Lung (tissue), 12 donors: ENCODE data around the gene IQCH. TPM values are rescaled to one million over a fixed set of nuclear protein-coding genes. Genes with fewer than 3 reads are reported as not detected.

Source experiments
- ATAC-seq: fragments of 200-7000 bp; cut with Tn5 transposase; one replicate; pipeline ENCODE4 v1.9.1; 2020; ENCODE audit warnings: moderate number of reproducible peaks; ENCODE audit not compliant: insufficient read depth, low FRiP score
- DNase-seq, 3 donors: peaks; one replicate each; pipeline ENCODE4 v3.0.0-alpha.2; 2013 to 2017
- H3K27ac ChIP-seq, 2 donors: one replicate each; pipeline ENCODE4 v1.5.1; 2013; ENCODE audit warnings: mild to moderate bottlenecking in 2 of 2, moderate library complexity in 2 of 2, control low read depth in 1 of 2, inconsistent platforms in 1 of 2, low read depth in 1 of 2, low read length in 1 of 2
- H3K27me3 ChIP-seq, 3 donors: one replicate each; pipeline ENCODE4 v1.5.1; 2013; ENCODE audit warnings: low read length in 2 of 3; ENCODE audit not compliant: control insufficient read depth in 3 of 3, insufficient read depth in 3 of 3
- H3K36me3 ChIP-seq, 4 donors: one replicate each; pipeline ENCODE4 v1.5.1; 2013; ENCODE audit warnings: low read length in 4 of 4, mild to moderate bottlenecking in 1 of 4, moderate library complexity in 1 of 4; ENCODE audit not compliant: control insufficient read depth in 4 of 4, insufficient read depth in 4 of 4
- H3K4me1 ChIP-seq, 5 donors: one replicate each; pipeline ENCODE4 v1.5.1; 2013; ENCODE audit warnings: low read length in 5 of 5, mild to moderate bottlenecking in 2 of 5, moderate library complexity in 1 of 5; ENCODE audit not compliant: control insufficient read depth in 5 of 5, insufficient read depth in 5 of 5
- H3K4me3 ChIP-seq: one replicate; pipeline ENCODE4 v1.5.1; 2013; ENCODE audit warnings: mild to moderate bottlenecking, control low read depth, moderate library complexity
- H3K9ac ChIP-seq, 2 donors: one replicate each; pipeline ENCODE4 v1.5.1; 2013; ENCODE audit warnings: low read length in 2 of 2, control low read depth in 1 of 2; ENCODE audit not compliant: insufficient read depth in 1 of 2
- H3K9me3 ChIP-seq, 4 donors: one replicate each; pipeline ENCODE4 v1.5.1; 2013; ENCODE audit warnings: low read length in 3 of 4, mild to moderate bottlenecking in 1 of 4, moderate library complexity in 1 of 4; ENCODE audit not compliant: control insufficient read depth in 4 of 4, insufficient read depth in 3 of 4
- WGBS, 2 donors: extraction: QIAGEN DNeasy Blood & Tissue Kit; methylation state at CpG; one replicate each; pipeline ENCODE4 v1.1.7; 2013; 5-methylcytosine and 5-hydroxymethylcytosine counted together
- polyA plus RNA-seq, 2 donors: library from polyadenylated mRNA; stranded (reverse); fragments of 200-250 nt; gene quantifications; one replicate each; pipeline ENCODE4 v1.2.1, GENCODE V29; 2013
- total RNA-seq, 2 donors: library from RNA; depleted of rRNA in 1 of 2; stranded (reverse); fragments of >200 nt in 1 of 2; gene quantifications; one replicate each; pipeline ENCODE4 v1.2.1, GENCODE V29; 2014 to 2021
- TF ChIP-seq, protein P1 (sequence below): IDR thresholded peaks from 2 replicates; pipeline ENCODE4 v1.5.1; 2012; ENCODE audit warnings: mild to moderate bottlenecking; ENCODE audit errors: control extremely low read depth, extremely low read depth
- donor health status: control.
- donor health status: control.
- donor health status: Bipolar disorder and iron deficiency.
- donor health status: healthy.
- donor health status: DM: yes; HTN: yes; CAD: no.

Gene IQCH
- total and polyA plus RNA-seq, 4 donors: 1.1 to 10.5 (median 4.5) TPM

DNA sequence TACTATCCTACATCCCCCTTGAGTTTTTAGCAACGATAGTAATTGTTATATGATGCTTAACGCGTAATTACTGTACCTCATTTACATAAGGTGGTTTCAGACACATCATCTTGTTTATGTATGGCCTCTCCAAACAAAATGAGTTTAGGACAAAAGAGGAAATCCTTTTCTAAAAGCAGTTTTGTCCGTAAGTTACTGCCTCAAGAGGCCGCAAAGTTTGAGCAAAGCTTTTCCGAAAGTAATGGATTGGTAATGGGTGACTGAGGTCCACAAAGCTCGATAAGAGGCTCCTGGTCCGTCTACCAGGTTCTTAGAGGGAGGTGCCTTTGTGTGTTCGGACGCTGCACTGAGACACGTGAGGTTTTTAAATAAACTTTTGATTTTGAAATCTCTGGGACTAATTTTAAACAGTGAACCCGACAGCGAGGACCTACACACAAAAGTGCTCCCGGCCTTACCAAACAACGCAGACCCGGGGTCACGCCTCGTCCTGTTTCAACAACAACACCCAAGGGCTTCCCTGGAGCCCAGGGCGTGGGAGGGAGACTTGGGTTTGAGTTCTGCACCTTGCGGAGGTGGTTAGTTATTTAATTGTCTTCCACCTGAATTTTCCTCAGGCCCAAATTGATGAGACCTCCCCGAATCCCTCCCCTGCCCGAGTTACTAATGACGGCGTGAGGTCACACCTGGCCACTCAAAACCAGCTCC is 265.9 kb downstream of the IQCH start:
- Histone ChIP-seq H3K27ac (peak overlapping the region; percentile 86 to 99), H3K9ac (peak overlapping the region; percentile 57 to 70), H3K4me1 (peaks cover 0 to 15% (median 3%) of the 10 kb centered on the region in 5 donors), H3K4me3 (peak overlapping the region; percentile 78), H3K9me3 (no peaks in the 10 kb centered on the region), H3K36me3 (peaks cover 0 to 4% (median 1%) of the 10 kb centered on the region in 4 donors), H3K27me3 (no peaks in the 10 kb centered on the region)
- ATAC-seq: no peak
- no peak for DNase-seq
- WGBS, 2 donors: 12 to 14% methylated on average over 24 of the region's 24 CpGs
- TF ChIP-seq, protein P1, sequence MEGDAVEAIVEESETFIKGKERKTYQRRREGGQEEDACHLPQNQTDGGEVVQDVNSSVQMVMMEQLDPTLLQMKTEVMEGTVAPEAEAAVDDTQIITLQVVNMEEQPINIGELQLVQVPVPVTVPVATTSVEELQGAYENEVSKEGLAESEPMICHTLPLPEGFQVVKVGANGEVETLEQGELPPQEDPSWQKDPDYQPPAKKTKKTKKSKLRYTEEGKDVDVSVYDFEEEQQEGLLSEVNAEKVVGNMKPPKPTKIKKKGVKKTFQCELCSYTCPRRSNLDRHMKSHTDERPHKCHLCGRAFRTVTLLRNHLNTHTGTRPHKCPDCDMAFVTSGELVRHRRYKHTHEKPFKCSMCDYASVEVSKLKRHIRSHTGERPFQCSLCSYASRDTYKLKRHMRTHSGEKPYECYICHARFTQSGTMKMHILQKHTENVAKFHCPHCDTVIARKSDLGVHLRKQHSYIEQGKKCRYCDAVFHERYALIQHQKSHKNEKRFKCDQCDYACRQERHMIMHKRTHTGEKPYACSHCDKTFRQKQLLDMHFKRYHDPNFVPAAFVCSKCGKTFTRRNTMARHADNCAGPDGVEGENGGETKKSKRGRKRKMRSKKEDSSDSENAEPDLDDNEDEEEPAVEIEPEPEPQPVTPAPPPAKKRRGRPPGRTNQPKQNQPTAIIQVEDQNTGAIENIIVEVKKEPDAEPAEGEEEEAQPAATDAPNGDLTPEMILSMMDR: no peak

DNA sequence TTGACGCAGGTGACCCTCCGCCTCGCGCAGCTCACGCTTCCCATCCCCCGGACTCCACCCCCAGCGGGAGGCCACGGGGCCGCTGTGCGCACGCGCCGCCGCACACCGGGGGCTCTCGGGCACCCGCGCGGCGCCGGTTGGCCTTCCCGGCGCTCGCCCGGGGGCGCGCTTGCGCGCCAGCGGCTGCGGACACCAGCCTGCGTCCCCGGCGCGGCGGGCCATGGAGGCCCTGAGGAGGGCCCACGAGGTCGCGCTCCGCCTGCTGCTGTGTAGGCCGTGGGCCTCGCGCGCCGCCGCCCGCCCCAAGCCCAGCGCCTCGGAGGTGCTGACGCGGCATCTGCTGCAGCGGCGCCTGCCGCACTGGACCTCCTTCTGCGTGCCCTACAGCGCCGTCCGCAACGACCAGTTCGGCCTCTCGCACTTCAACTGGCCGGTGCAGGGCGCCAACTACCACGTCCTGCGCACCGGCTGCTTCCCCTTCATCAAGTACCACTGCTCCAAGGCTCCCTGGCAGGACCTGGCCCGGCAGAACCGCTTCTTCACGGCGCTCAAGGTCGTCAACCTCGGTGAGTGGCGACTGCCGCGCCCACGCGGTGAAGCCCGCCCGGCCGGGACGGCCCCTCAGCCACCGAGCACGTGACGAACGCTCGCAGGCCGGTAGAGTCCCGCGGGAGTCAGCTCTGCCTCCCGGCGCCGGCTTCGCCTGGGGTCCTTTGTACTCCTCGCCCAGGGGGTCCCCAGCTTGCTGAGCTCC is 266.6 kb downstream of the IQCH start, which contains the start of gene C15orf61:
Gene C15orf61, plus strand, starts transcription at position 103 of the 754 bp plus-strand sequence. Its CDS starts 118 bp downstream, at position 221.
- no peaks in the 10 kb centered on the region for H3K9me3 ChIP-seq
- H3K9ac ChIP-seq: peak within 1 kb of the TSS; percentile 70 to 80
- peak within 1 kb of the TSS; percentile 78 for H3K4me3 ChIP-seq
- peak within 1 kb of the TSS; percentile 86 to 99 for H3K27ac ChIP-seq
- H3K36me3 ChIP-seq: peaks cover 0 to 2% (median 0%) of the 10 kb centered on the region in 4 donors
- WGBS, 2 donors: 0 to 1% methylated on average over 89 to 94 of the region's 94 CpGs
- TF ChIP-seq, protein P1: no peak
- H3K4me1 ChIP-seq: peaks cover 0 to 15% (median 3%) of the 10 kb centered on the region in 5 donors
- ATAC-seq: peak; percentile 86
- H3K27me3 ChIP-seq: no peaks in the 10 kb centered on the region
- peak; percentile 85 to 93 (median 86) for DNase-seq

DNA sequence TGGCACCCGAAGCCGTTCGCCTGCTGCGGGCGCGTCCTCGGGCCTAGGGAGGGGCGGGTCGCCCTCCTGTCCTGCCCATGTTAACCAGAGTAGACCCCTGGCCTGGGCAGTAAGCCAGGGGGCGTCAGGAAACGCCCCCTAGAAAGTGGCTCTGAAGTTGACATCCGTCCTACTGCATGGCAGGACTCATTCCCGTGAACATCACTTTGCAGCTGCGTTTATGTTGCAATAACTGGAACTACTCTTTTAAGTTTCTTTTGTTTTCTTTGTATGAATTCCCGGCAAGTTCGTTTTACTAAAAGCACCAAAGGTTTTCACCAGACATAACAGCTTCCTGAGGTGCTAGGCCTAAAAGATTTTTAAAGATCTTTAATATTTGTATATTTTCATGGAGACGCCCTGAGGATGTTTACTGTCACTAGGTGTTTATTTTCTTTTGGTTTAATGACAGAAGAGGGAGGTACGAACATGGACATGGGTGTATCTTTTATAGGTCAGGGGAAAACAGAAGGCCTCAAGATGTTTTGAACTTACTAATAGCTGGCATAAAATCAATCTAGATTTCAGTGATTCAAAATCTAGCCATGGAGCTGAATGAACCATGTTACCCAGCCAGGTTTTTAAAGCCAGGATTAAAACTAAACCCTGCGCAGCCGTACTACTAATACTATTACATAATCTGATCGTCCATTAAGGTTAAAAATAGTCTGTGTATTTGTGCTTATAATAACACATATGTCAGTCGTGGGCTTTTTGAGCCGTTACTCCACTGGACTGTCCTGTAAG is 267.4 kb downstream of the IQCH start:
- peaks cover 0 to 2% (median 0%) of the 10 kb centered on the region in 4 donors for H3K36me3 ChIP-seq
- WGBS, 2 donors: 1% methylated on average over 23 of the region's 23 CpGs
- no peaks in the 10 kb centered on the region for H3K9me3 ChIP-seq
- peak overlapping the region; percentile 86 to 99 for H3K27ac ChIP-seq
- no peaks in the 10 kb centered on the region for H3K27me3 ChIP-seq
- no peak for ATAC-seq
- peak overlapping the region; percentile 78 for H3K4me3 ChIP-seq
- peak in 2 of 3 donors; percentile 83 to 86 for DNase-seq
- H3K4me1 ChIP-seq: peaks cover 0 to 15% (median 3%) of the 10 kb centered on the region in 5 donors
- H3K9ac ChIP-seq: peak overlapping the region; percentile 47 to 80
- TF ChIP-seq, protein P1: no peak
